Caco-2 (cell line): ENCODE measurements around the gene ITLN2. TPM values are rescaled to one million over a fixed set of nuclear protein-coding genes. Genes with fewer than 3 reads are reported as not detected.
A peak's percentile ranks its signal among the peaks of the same experiment; 100 is the strongest.
"Not testable (repeated sequence)": the region's sequence is repeated elsewhere in the genome, so short reads cannot be mapped to it uniquely, and the experiment has no call there.

Experiments
- BruUV-seq: library from RNA; stranded (reverse); fragments of 400-500 nt; replicated peaks from 2 replicates; lab custom pipeline; 2021; lab: Mats Ljungman, UMichigan
- CTCF ChIA-PET: fragments of 300-600 bp; sonication (Branson Sonifier 250); formaldehyde crosslinking; loops from one replicate; lab custom pipeline; 2022; ENCODE audit warnings: antibody characterized with exemption; lab: Charles Lee
- POLR2A ChIA-PET: fragments of 300-600 bp; sonication (Branson Sonifier 250); formaldehyde crosslinking; loops from one replicate; lab custom pipeline; 2022; ENCODE audit warnings: antibody characterized with exemption; lab: Charles Lee
- DNase-seq, 2 experiments: peaks; one replicate each; pipeline versions ENCODE4 v3.0.0 to v3.0.0-alpha.2; 2020 to 2022
- H3K27me3 ChIP-seq: replicated peaks from 2 replicates; pipeline ENCODE4 v1.6.0; 2011; ENCODE audit warnings: low read length; ENCODE audit not compliant: control insufficient read depth, insufficient read depth
- H3K36me3 ChIP-seq: 2 replicates; pipeline ENCODE4 v1.5.1; 2011; ENCODE audit warnings: low read length; ENCODE audit not compliant: control insufficient read depth, insufficient read depth
- H3K4me1 ChIP-seq: fragments of 250-450 bp; sonication (Bioruptor Pico); 2 replicates; pipeline ENCODE4 v1.5.1; 2020; ENCODE audit warnings: mild to moderate bottlenecking
- H3K4me3 ChIP-seq: 2 replicates; pipeline ENCODE4 v1.5.1; 2011; ENCODE audit warnings: low read depth, mild to moderate bottlenecking, control low read depth, low read length
- H3K9me3 ChIP-seq: fragments of 250-450 bp; sonication (Bioruptor Pico); 2 replicates; pipeline ENCODE4 v1.5.1; 2020; ENCODE audit warnings: mild to moderate bottlenecking, moderate library complexity
- H3K27ac Mint-ChIP-seq: one replicate; pipeline ENCODE4 v1.8.0; 2022; ENCODE audit warnings: mixed read lengths; ENCODE audit not compliant: unreplicated experiment
- H3K27me3 Mint-ChIP-seq: one replicate; pipeline ENCODE4 v1.8.0; 2022; ENCODE audit warnings: mixed read lengths; ENCODE audit not compliant: insufficient read depth, unreplicated experiment
- H3K36me3 Mint-ChIP-seq: one replicate; pipeline ENCODE4 v1.8.0; 2022; ENCODE audit warnings: mild to moderate bottlenecking, mixed read lengths; ENCODE audit not compliant: insufficient read depth, unreplicated experiment
- H3K4me1 Mint-ChIP-seq: one replicate; pipeline ENCODE4 v1.8.0; 2022; ENCODE audit warnings: low read depth, mixed read lengths; ENCODE audit not compliant: unreplicated experiment
- H3K4me3 Mint-ChIP-seq: one replicate; pipeline ENCODE4 v1.8.0; 2022; ENCODE audit warnings: mild to moderate bottlenecking, moderate library complexity, mixed read lengths; ENCODE audit not compliant: unreplicated experiment
- H3K9me3 Mint-ChIP-seq: one replicate; pipeline ENCODE4 v1.8.0; 2022; ENCODE audit warnings: mixed read lengths; ENCODE audit not compliant: unreplicated experiment
- intact Hi-C: fragments of 100-400 bp; cut with micrococcal nuclease; formaldehyde crosslinking; loops from one replicate; pipeline ENCODE4 v1.10.0; 2022; ENCODE audit not compliant: unreplicated experiment
- total RNA-seq: library from RNA; stranded (reverse); gene quantifications from 2 replicates; pipeline ENCODE4 v1.2.3, GENCODE V29; 2022
- TF ChIP-seq, protein P1 (sequence below), 2 experiments: fragments of 200-600 bp in 1 of 2; IDR thresholded peaks; 1 replicate in 1 of 2; 2 replicates in 1 of 2; pipeline versions ENCODE4 v1.5.1 to v1.8.0; 2011 to 2022; ENCODE audit warnings: antibody characterized with exemption in 1 of 2, control low read depth in 1 of 2, inconsistent platforms in 1 of 2, low read depth in 1 of 2, low read length in 1 of 2, mild to moderate bottlenecking in 1 of 2, moderate library complexity in 1 of 2; ENCODE audit not compliant: insufficient read depth in 1 of 2, severe bottlenecking in 1 of 2, unreplicated experiment in 1 of 2

The ITLN2 gene
- total RNA-seq, 1 experiment from 2014 or later: 0.93 TPM

- intact Hi-C loops: no loop called here
- Mint-ChIP-seq H3K4me1 (peaks cover 20% of the 10 kb centered on the region), H3K4me3 (no peak overlapping the region), H3K27me3 (no peaks in the 10 kb centered on the region), H3K36me3 (peaks cover 5% of the 10 kb centered on the region), H3K9me3 (peaks cover 17% of the 10 kb centered on the region), H3K27ac (no peak overlapping the region)
- Histone ChIP-seq H3K27me3 (no peaks in the 10 kb centered on the region), H3K9me3 (peaks cover 44% of the 10 kb centered on the region), H3K4me3 (no peak overlapping the region), H3K4me1 (peaks cover 39% of the 10 kb centered on the region), H3K36me3 (no peaks in the 10 kb centered on the region; the same call in 1 of the 2 replicates)
- no peak for DNase-seq
- no TSS peak for BruUV-seq
- POLR2A ChIA-PET: interaction anchor here (0.6 kb wide), 1 partner anchor 23 kb away, joined by 3 read pairs; the partner anchor contains the start of gene ITLN1
- TF ChIP-seq, protein P1, sequence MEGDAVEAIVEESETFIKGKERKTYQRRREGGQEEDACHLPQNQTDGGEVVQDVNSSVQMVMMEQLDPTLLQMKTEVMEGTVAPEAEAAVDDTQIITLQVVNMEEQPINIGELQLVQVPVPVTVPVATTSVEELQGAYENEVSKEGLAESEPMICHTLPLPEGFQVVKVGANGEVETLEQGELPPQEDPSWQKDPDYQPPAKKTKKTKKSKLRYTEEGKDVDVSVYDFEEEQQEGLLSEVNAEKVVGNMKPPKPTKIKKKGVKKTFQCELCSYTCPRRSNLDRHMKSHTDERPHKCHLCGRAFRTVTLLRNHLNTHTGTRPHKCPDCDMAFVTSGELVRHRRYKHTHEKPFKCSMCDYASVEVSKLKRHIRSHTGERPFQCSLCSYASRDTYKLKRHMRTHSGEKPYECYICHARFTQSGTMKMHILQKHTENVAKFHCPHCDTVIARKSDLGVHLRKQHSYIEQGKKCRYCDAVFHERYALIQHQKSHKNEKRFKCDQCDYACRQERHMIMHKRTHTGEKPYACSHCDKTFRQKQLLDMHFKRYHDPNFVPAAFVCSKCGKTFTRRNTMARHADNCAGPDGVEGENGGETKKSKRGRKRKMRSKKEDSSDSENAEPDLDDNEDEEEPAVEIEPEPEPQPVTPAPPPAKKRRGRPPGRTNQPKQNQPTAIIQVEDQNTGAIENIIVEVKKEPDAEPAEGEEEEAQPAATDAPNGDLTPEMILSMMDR (IDR thresholded peaks at IDR 0.05; ENCODE audit: insufficient read depth in 1 of 2, low read depth in 1 of 2, low read length in 1 of 2, severe bottlenecking in 1 of 2, unreplicated experiment in 1 of 2): no peak
- CTCF ChIA-PET: interaction anchor here (0.5 to 0.6 kb wide), 2 partner anchors 647 to 1775 kb away, joined by 3 to 4 read pairs; no protein-coding TSS in a partner anchor
Measured at GRCh38 chr1:160907976-160908375, 46.6 kb downstream of the ITLN2 start.

DNA sequence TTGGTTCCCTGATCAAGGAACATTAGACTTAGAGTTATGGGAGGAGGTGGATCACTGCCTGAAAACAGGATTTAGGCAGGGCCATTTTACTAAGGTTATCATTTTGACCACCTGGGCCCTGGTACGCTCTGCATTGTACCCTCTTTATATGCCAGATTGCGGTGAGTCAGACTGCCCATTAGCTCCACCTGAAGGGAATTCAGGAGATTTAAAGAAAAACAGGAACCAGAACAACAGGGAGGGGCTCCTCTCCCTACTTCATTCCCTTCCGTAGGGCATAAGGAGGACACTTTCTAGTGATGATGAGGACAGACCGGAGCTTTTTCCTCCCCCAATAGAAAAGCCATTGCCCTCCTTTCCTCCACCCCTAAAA, 49.0 kb downstream of the ITLN2 start:
- intact Hi-C loops: no loop called here
- H3K27me3 Mint-ChIP-seq: no peaks in the 10 kb centered on the region
- DNase-seq: no peak
- ChIA-PET POLR2A (no interaction called here), CTCF (no interaction called here)
- H3K27ac Mint-ChIP-seq: peak overlapping the region; percentile 45
- H3K4me1 Mint-ChIP-seq: peaks cover 7% of the 10 kb centered on the region
- peaks cover 17% of the 10 kb centered on the region for H3K9me3 Mint-ChIP-seq
- Histone ChIP-seq H3K27me3 (no peaks in the 10 kb centered on the region), H3K36me3 (no peaks in the 10 kb centered on the region; the same call in 1 of the 2 replicates), H3K4me1 (peaks cover 15% of the 10 kb centered on the region), H3K9me3 (peaks cover 23% of the 10 kb centered on the region), H3K4me3 (no peak overlapping the region)
- H3K4me3 Mint-ChIP-seq: no peak overlapping the region
- TF ChIP-seq, protein P1 (IDR thresholded peaks at IDR 0.05; ENCODE audit: insufficient read depth in 1 of 2, low read depth in 1 of 2, low read length in 1 of 2, severe bottlenecking in 1 of 2, unreplicated experiment in 1 of 2): no peak
- H3K36me3 Mint-ChIP-seq: no peaks in the 10 kb centered on the region
- BruUV-seq: no TSS peak

DNA sequence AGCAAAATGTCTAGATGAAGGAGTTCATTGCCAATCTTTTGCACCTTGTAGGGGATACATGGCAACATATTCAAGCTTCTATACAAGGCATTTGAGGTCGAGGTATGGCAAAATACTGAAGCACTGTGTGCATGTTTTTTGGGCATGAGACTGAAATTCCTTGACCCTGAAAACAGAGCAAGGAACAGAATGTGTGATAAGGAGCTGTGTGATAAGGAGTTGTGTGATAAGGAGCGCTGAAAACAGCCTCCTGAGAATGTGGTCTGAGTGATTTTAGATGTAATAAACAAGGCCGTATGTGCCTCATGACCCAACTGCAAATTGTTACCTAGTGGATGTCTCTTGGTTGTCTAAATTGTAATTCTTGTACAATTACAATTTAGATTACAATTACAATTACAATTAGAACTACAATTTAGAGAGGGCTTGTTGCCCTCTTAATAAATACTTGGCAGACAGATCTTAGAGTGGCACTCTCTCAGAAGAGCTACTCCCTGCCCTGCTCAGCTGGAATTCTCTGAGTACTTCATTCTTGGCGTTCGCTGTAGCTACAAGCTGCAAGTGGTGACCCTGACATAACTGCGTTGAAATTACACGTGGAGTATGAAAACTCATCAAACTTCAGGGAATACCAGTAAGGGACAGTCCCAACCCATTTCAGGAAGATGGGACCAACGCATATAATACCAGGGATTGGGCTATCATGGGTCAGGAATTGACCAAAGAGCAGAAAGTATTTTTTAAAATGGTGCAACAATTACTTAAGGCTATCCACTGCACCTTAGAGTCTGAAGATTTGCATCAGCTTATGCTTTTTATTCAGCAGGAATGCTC, 49.6 kb downstream of the ITLN2 start:
- Histone ChIP-seq H3K27me3 (no peaks in the 10 kb centered on the region), H3K9me3 (peaks cover 18% of the 10 kb centered on the region), H3K4me3 (no peak overlapping the region), H3K4me1 (peaks cover 14% of the 10 kb centered on the region), H3K36me3 (no peaks in the 10 kb centered on the region; the same call in 1 of the 2 replicates)
- POLR2A ChIA-PET: no interaction called here
- BruUV-seq: no TSS peak
- Mint-ChIP-seq H3K27me3 (no peaks in the 10 kb centered on the region), H3K36me3 (no peaks in the 10 kb centered on the region), H3K4me3 (no peak overlapping the region), H3K9me3 (peaks cover 17% of the 10 kb centered on the region), H3K27ac (peak overlapping the region; percentile 45), H3K4me1 (peaks cover 7% of the 10 kb centered on the region)
- peak; percentile 24 to 48 for DNase-seq
- intact Hi-C loops: no loop called here
- CTCF ChIA-PET: no interaction called here
- TF ChIP-seq, protein P1 (IDR thresholded peaks at IDR 0.05; ENCODE audit: insufficient read depth in 1 of 2, low read depth in 1 of 2, low read length in 1 of 2, severe bottlenecking in 1 of 2, unreplicated experiment in 1 of 2): no peak

DNA sequence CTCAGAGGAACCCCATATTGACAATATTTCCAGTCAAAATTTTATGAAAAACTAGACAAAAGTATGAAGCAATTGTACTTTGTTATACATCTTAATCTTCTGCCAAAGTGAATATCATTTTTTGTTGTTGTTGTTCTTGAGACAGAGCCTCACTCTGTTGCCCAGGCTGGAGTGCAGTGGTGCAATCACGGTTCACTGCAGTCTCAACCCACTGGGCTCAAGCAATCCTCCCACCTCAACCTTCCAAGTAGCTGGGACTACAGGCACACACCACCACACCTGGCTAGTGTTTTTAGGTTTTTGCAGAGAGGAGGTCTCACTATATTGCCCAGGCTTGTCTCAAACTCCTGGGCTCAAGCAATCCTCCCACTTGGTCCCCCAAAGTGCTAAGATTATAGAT, 52.4 kb downstream of the ITLN2 start:
- H3K9me3 Mint-ChIP-seq, H3K27me3 ChIP-seq, H3K27me3 Mint-ChIP-seq, H3K4me3 Mint-ChIP-seq, H3K36me3 ChIP-seq, BruUV-seq, CTCF ChIA-PET, H3K36me3 Mint-ChIP-seq, POLR2A ChIA-PET, H3K4me1 Mint-ChIP-seq, intact Hi-C loops, DNase-seq, H3K27ac Mint-ChIP-seq, H3K4me3 ChIP-seq: not testable (repeated sequence)
- peaks cover 14% of the 10 kb centered on the region for H3K4me1 ChIP-seq
- peaks cover 11% of the 10 kb centered on the region for H3K9me3 ChIP-seq
